Caki2 (cell line): ENCODE measurements around the gene P2RY8. TPM values are rescaled to one million over a fixed set of nuclear protein-coding genes. Genes with fewer than 3 reads are reported as not detected.
"Not testable (repeated sequence)": the region's sequence is repeated elsewhere in the genome, so short reads cannot be mapped to it uniquely, and the experiment has no call there.

Experiments used
- DNase-seq: peaks from one replicate; pipeline ENCODE4 v3.0.0-alpha.2; 2015; ENCODE audit warnings: low read depth
- in situ Hi-C: cut with HindIII; loops from 2 replicates; pipeline ENCODE4 v1.10.0; 2016; ENCODE audit warnings: low sequenced_read_pairs, low pct_unique_long_range_greater_than_20kb, mixed read lengths
- total RNA-seq: library from RNA; depleted of rRNA; stranded (reverse); fragments of >200 nt; shearing (Covaris generic); gene quantifications from 2 replicates; pipeline ENCODE4 v1.2.3, GENCODE V29; 2014; ENCODE audit warnings: low replicate concordance

P2RY8 gene
- total RNA-seq, 1 experiment from 2014 or later, result not detected

GRCh38 chrX:1493412-1493811, 43.6 kb downstream of the P2RY8 start:
- in situ Hi-C loops, result no loop called here
- DNase-seq, result no peak

GRCh38 chrX:1492421-1493012, 44.5 kb downstream of the P2RY8 start:
- in situ Hi-C loops, result no loop called here
- no peak for DNase-seq

GRCh38 chrX:1491851-1492349, 45.1 kb downstream of the P2RY8 start:
- DNase-seq, result no peak
- in situ Hi-C loops, result no loop called here

GRCh38 chrX:1491248-1491647, 45.7 kb downstream of the P2RY8 start:
- in situ Hi-C loops, result not testable (repeated sequence)

GRCh38 chrX:1490723-1491122, 46.3 kb downstream of the P2RY8 start:
- in situ Hi-C loops, DNase-seq: not testable (repeated sequence)

More at GRCh38 chrX:1491248-1491647, 45.7 kb downstream of the P2RY8 start:
- DNase-seq, result not testable (repeated sequence)

GRCh38 chrX:1489354-1489753, 47.6 kb downstream of the P2RY8 start:
- DNase-seq, in situ Hi-C loops: not testable (repeated sequence)

GRCh38 chrX:1488745-1489144, 48.2 kb downstream of the P2RY8 start:
- in situ Hi-C loops, result no loop called here
- DNase-seq, result no peak

- DNase-seq, result no peak
- in situ Hi-C loops, result no loop called here
These were observed 48.8 kb downstream of the P2RY8 start for GRCh38 chrX:1488141-1488540.

GRCh38 chrX:1487401-1487800, 49.6 kb downstream of the P2RY8 start:
- no peak for DNase-seq
- in situ Hi-C loops, result no loop called here

GRCh38 chrX:1486749-1487361, 50.1 kb downstream of the P2RY8 start:
- DNase-seq, result no peak
- in situ Hi-C loops, result no loop called here

- in situ Hi-C loops, result no loop called here
- no peak for DNase-seq
These were observed 50.8 kb downstream of the P2RY8 start for GRCh38 chrX:1486177-1486576.

GRCh38 chrX:1485033-1485432, 52.0 kb downstream of the P2RY8 start:
- no peak for DNase-seq
- in situ Hi-C loops, result no loop called here

- in situ Hi-C loops, result no loop called here
These were observed 52.4 kb downstream of the P2RY8 start for GRCh38 chrX:1484638-1485019.

GRCh38 chrX:1483843-1484637, 52.9 kb downstream of the P2RY8 start:
- in situ Hi-C loops, result no loop called here
- DNase-seq, result no peak

More at GRCh38 chrX:1484638-1485019, 52.4 kb downstream of the P2RY8 start:
- no peak for DNase-seq

GRCh38 chrX:1482530-1482928, 54.5 kb downstream of the P2RY8 start:
- in situ Hi-C loops, DNase-seq: not testable (repeated sequence)

- DNase-seq, result peak; percentile 60
- in situ Hi-C loops, result no loop called here
These were observed 55.1 kb downstream of the P2RY8 start for GRCh38 chrX:1481636-1482529.

- in situ Hi-C loops, result no loop called here
- no peak for DNase-seq
These were observed 56.8 kb downstream of the P2RY8 start for GRCh38 chrX:1480082-1480785.
